Pericardium fibroblast (primary cell): ENCODE data around the gene CREB5. TPM values are rescaled to one million over a fixed set of nuclear protein-coding genes. Genes with fewer than 3 reads are reported as not detected.

Experiments
- total RNA-seq: library from RNA; depleted of rRNA; stranded (reverse); fragments of >200 nt; gene quantifications from 2 replicates; pipeline ENCODE4 v1.2.3, GENCODE V29; 2015

The CREB5 gene, protein sequence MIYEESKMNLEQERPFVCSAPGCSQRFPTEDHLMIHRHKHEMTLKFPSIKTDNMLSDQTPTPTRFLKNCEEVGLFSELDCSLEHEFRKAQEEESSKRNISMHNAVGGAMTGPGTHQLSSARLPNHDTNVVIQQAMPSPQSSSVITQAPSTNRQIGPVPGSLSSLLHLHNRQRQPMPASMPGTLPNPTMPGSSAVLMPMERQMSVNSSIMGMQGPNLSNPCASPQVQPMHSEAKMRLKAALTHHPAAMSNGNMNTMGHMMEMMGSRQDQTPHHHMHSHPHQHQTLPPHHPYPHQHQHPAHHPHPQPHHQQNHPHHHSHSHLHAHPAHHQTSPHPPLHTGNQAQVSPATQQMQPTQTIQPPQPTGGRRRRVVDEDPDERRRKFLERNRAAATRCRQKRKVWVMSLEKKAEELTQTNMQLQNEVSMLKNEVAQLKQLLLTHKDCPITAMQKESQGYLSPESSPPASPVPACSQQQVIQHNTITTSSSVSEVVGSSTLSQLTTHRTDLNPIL
- 1.0 and 2.2 TPM in 2 replicates for total RNA-seq

DNA sequence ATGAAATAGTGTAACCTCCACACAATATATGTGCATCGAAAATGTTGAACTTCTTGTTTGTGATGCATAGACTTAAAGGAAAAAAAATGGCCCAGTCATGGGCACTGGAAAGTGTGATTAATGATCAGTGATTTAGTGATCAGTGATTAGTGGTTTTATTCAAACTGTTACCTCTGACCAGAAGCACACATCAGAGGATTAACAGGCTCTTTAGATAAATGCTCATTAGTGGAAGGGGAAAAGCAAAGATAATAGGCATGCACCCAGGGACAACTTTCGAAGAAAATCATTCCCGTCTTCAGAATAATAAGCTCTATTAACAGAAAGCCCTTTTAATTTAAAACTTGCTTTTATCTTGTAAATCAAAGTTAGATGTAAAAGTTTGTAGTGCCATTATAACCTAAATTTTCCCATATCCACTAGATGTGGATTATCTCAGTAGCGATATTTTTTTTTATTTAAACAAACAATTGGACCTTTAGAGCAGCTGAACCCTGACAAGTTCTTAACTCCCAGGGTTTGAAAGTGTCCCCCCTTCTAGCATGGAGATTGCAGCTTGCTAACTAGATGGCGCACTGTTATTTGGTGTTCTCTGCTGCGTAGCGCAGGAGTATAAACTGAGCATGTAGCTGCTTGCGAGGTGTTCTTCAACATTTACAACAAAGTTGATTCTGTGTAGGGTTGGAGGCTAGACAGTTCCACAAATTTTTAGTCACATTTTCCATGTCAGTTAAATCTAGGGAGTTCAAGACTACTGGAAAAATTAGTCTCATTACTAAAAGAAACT lies at the start of gene CREB5:
Gene CREB5, plus strand, starts transcription at position 643 of the 787 bp plus-strand sequence. CDS start 397 bp downstream, outside the sequence.

Other genes with a start within 250 kb of the CREB5 start
- 9.3 and 10.6 TPM in 2 replicates for gene JAZF1, start 231.7 kb upstream of the CREB5 start, total RNA-seq